GM19468 (cell line): ENCODE results near the gene WIZ.

Source experiments
- ATAC-seq: cut with Tn5 transposase; IDR thresholded peaks from one replicate; pipeline ENCODE4 v1.9.1; 2021; ENCODE audit warnings: mild to moderate bottlenecking, moderate library complexity, moderate number of reproducible peaks; ENCODE audit not compliant: unreplicated experiment; ENCODE audit errors: extremely low read depth

Gene WIZ

DNA sequence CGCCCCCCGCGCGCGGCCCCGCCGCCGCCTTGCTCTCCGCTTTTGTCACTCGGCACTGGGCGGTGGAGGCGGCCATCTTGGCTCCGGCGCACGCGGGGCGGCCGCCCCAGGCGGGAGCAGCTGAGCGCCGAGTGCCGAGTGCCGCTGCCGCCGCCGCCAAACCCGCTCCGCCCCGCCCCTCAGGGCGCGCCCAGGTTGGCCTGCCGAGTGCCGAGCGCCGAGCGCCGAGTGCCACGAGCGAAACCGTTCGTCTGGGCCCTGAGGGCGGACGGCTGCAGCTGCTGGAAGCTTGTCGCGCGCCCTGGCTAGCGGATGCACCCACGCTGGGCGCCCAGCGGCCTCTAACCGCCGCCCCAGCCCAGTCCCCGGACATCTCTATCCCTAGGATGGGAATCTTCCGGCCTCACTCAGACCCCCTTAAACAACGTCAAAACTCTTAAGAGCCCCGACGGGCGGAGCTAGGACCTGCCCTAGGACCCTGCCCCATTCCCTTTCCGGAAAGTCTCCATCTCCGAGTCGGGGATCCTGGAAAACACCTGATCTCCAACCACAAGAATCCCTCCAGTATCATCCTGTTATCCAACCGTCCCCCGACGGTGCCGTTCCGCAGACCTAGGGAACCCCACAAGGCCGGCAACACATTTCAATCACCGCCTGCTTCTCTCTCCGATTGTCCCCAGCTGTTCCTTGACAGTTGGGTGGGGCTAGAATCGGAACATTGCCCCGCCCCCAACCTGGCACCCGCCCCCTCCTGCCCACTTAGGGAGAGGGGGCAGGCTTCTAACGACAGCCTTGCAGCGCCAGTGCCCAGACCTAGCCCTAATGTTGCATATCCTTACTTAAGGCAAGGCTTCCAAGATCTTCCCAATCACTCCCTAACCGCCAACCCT is 16.9 kb downstream of the WIZ start:
- ATAC-seq = no peak

DNA sequence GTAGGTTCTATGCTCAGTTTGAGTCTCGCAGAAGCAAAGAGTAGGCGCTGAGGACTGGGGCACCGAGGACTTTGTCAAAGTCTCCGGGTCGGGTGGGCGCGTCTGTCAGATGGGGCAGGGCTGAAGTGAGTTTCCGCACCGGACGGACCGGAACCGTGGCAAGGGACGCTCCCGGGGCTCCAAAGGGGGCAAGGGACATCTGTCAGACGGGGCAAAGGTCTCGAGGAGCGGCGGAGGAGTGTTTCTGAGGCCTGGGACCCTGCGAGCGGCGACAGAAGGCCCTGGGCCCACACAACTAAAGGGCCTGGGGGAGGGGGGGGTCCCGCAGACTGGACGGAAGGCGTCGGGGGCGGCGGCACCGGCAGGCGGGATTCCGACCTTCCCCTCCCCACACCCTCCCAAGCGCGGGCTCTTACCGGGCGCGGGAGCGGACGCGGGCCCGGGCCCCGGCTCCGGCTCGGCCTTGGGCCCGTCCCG is 17.7 kb downstream of the WIZ start:
- ATAC-seq = no peak

DNA sequence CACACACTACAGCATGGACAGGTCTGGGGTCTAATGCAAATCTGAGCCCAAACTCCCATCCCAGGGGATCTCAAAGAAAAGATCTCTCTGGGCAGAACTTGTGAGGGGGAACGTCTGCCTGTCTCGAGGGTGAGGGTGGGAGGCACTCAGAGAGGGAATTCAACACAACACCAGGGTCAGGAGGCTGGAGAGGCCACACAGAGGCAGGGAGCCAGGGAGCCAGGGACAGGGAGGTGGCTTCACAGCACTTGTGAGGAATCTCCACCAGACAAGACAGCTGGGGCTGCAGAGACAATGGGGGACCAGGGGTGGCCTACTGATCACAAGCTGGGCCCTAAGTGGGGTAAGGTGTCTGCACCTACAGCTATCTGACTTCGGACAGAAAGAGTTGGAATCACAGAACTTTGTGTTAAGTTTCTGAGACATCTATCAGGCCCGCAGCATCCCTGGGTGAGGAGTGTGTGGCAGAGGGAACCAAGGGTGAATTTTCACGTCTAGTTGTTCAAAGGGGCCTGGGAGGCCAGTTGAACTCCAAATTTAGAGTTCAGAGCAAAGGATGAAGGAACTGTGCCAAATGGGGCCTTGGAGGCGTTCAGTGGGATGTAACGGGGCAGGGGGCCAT is 18.2 kb downstream of the WIZ start:
- no peak for ATAC-seq

DNA sequence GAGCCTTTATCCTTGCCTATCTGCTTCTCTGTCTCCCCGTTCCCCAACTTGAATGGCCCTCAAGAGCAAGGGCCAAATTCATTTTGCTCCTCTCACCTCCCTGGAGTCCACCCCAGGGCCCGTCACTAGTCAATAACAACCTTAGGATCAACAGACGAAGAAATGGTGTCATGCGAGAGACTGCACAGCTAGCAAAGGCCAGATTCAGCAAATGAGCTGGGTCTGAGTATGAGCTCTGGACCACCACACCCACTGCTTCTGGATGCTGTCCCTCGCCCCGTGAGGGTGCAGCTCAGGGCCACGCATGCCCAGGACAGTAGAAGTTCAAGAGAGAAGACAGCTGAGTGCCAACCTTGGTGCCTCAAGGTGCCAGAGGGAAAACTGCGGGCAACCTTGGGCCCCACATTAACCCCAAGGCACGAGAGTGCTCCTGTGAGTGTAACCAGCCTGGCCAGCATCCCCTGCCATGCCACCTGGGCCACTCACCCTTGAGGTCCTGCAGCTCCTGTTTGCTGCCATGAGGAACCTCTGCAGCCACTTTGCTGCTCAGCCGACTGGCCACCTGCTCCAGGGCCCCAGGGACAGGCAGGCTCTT is 19.1 kb downstream of the WIZ start:
- ATAC-seq = no peak

DNA sequence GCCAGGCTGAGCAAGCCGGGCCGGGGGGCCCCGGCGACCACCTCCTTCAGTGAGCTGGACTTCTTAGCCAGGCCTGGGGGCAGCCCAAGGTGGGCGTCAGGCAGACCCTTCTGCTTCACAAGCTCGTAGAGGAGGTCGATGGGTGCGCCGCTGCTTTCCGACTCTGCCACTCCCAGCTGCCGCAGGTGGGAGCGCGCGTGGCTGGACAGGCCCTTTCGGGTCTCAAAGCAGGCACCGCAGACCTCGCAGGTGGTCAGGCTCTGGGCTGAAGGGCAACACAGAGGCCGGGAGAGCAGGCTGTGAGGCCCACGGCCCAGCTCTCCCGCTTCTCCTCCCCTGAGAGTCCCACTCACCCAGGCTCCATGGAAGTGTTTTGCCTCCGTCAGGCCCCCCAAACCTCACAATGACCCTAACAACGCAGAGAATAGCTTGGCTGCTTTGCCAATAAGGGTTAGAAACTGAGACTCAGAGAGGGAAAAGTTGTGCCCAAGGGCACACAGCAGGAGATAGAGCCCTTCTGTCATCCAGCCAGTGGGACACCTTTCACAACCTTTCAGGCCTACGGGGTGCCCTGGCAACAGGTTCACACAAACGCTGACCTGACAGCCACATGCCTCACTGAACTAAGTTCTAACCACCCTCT is 19.8 kb downstream of the WIZ start:
- ATAC-seq = no peak

DNA sequence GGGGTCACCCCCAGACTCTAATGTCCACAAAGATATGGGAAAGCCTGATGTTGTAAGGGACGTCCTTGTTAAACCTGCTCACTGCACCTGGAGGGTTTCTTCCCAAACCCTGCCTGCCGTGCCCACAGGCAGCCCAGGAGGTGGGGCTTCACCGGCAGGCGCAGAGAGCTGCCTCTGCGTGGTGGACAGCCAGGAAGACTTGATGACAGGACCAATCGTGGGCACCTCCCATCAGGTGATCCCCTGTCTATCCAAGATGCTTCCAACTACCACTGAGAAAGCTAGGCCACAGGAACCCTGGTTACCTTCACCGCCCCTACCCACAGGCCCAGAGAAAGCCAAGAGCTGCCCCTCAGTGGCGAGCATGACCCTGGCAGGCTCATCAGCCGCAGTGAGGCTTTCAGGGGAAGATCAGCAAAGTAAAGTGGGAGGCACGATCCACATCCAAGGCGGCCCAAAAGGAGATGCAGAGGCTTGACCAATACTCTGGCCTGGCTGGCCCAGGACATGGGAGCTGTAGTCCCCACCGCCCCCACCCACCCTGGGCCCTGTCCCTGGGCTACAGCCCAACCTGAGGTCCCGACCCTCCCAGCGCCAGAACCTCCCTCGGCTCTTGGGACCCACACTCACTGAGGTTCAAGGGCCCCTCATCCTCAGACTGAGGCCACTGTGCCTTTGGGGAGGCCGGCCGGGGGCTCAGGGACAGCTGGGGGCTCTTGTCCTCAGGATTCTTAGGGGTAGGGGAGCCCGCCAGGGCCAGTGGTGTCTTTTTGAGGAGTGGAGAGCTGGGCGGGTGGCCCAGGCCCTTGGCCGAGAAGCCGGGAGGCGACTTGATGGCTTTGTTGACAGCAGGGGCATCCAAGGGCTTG is 20.6 kb downstream of the WIZ start:
- no peak for ATAC-seq

DNA sequence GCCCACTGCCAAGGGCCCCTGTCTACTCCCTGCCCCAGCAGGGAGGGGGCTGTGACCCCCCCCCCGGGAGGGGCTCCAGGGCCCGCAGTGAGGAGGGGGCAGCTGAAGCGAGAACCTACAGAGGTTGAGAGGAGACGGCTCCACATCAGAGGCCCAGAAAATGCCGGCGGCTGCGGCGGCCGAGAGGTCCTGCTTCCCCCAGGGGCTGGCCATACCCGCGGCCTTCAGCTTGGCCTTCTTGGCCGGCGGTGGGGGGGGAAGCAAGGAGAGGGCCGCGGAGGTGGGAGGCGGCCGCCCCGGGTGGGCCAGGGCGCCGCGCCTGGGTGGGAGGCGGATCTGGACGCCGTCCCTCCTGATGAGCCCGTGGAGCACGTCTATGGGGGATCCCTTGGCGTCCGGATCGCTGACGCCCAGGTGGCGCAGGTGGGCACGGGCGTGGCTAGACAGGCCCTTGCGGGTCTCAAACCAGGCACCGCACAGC is 21.7 kb downstream of the WIZ start:
- no peak for ATAC-seq

DNA sequence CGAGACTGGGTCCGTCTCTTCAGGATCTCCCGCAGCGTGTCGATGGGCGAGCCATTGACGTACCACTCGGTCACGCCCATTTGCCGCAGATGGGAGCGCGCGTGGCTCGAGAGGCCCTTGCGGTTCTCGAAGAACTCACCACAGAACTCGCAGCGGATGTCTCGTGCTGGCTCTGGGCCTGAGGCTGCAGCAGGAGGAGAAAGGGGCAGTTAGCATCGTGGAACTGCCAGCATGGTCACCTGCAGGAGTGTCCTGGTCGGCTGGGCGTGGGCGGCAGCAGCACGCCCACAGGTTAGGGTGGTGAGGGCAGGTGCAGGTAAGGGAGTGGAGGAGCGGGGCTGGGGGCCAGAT is 22.4 kb downstream of the WIZ start:
- ATAC-seq = no peak

DNA sequence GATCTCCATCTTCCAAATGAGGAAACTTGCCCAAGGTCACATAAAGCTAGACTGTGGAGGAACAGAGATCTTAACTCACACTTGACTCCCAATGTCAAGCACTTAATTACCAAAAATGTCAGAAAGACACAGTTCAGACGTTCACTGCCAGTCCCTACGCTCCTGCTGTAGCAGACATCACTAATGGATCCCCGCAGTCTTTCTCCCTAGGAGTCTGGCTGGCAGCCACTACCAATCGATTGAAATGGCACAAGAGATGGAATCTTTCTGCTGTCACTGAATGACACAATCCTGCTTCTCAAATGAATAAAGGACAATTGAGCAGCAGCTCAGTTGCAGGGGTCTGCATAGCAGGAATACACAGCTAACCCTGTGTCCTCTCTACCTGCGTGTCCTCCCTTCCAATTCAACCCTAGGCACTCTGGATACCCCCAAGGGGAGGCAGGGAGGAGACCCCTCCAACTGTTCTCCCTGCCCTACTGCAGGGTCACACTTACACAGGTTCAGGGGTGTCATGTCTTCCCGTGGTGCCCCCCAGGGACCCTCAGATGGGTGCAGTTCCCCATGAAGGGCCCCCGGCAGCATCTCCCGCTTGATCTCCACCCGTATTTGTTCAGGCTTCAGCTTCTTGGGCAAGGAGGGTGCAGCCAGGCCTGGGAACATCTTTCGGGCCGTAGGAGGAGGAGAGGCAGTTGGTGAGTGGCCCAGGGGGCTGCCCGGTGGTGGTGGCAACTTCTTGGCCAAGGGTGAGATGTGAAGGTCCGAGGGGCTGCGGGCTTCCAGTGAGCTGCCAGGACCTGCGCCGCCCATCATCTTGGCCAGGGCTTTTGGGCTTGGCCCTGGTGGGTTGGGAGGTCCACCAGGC is 23.0 kb downstream of the WIZ start:
- no peak for ATAC-seq

DNA sequence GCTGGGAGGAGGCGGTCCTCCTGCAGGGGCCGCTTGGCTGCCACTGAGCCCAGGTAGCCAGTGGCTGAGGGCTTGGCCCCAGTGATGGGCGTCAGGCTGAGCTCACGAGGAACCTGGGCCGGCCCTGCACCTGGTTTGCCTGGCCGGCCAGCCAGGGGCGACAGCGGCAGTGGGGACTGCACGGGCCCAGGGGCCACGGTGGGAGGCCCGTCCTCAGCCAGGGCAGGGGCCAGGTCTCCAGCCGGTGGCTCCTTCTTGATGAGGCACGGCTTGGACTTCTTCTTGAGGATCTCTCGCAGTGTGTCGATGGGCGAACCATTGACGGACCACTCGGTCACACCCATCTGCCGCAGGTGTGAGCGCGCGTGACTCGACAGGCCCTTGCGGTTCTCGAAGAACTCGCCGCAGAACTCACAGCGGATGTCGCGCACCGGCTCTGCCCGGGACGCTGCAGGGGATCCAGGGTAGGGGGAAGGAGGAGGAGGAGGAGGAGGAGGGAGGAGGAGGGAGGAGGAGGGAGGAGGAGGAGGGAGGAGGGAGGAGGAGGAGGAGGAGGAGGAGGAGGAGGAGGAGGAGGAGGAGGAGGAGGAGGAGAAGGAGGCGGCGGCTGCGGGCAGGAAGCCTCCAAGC is 24.3 kb downstream of the WIZ start:
- no peak for ATAC-seq

DNA sequence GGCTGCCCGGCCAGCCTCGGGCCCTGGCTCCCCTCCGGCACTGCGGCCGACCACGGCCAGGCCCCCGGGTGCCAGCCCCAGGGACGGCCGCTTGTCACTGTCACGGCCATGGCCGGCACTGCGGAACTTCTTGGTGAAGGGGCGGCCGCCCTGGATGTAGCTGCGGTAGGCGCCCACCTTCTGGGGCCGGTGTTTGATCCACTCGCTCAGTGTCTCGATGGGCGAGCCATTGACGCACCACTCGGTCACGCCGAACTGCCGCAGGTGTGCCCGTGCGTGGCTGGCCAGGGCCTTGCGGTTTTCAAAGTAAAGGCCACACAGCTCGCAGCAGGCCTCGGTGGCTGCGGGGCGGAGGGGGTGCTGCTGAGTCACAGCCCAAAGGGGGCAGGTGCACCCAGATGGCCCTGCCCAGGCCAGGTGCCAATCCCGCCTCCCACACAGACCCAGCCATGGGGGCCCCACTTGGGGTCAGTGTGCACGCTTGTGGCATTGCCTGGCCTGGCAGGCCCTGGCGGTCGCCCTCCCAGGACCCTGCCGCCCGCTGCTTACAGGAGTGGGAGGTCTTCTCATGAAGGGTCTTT is 25.0 kb downstream of the WIZ start:
- ATAC-seq = no peak

DNA sequence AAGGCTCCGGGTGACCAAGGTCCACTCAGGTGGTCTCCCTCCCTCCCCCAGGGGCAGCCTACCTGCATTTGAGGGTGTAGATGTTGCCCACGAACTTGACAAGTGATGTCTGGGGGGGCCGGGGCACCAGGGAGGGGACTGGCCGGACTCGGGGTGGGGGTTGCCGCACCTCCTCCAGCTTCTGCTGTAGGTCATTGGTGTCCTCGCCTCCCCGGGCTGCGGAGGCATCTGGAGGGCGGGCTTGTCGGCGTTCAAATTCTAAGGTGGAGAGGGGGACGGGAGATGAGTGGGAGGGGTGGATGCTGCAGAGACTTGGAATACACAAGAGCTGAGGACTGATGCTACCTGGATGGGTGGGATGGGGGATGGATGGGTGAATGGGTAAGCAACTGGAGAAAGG is 25.6 kb downstream of the WIZ start:
- no peak for ATAC-seq

DNA sequence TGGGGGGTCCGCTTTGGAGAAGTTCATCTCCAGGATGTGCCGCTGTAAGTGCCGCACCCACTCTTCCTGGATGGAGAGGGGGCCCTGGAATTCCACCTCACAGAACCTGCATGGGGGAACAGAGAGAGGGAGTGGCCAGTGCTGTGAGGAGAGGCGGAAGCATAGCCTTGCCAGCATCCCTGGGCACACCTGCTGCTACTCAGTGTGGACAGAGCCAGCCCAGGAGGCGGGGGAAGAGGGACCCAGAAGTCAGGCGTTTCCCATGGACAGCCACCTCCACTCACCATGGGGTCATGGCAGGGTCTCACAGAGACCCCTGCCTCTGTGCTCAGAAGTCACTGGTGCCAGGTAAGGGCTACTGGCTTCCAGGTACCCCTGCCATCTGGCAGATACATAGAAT is 26.6 kb downstream of the WIZ start:
- no peak for ATAC-seq

DNA sequence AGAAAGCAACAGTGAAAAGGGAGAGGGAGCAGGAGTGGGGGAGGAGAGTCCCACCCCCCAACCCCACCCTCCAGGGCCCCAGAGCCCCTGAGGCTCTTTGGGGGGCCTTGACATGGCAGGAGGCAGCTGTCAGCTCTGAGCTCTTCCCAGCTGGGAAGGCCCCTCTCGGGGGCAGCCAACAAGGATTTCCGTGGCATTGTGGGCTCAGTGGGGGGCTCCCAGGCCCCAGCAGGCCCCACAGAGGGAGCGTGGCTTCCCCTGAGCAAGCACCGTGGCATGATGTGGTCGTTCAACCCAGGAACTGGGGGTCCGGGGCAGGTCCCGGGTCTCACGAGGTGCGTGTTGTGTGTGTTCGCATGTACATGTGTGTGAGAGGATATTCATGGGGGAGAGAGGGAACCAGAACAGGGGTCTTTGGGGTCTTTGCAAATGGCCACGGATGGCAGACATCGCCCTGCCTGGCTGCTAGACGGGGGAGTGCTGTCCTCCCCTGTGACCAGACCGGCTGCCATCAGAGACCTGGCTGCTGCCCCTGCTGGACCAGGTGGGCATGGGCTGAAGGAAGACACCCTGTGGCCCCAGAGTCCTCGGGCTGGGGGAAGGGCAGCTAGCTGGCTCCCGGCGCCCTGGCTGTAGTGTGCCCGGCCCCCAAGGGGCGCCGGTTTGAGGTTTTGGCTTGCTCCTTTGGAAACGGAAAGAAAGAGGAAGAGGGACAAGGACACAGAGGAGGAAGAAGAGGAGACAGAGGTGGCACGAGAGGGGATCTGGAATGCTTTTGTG is 27.3 kb downstream of the WIZ start:
- ATAC-seq = no peak

DNA sequence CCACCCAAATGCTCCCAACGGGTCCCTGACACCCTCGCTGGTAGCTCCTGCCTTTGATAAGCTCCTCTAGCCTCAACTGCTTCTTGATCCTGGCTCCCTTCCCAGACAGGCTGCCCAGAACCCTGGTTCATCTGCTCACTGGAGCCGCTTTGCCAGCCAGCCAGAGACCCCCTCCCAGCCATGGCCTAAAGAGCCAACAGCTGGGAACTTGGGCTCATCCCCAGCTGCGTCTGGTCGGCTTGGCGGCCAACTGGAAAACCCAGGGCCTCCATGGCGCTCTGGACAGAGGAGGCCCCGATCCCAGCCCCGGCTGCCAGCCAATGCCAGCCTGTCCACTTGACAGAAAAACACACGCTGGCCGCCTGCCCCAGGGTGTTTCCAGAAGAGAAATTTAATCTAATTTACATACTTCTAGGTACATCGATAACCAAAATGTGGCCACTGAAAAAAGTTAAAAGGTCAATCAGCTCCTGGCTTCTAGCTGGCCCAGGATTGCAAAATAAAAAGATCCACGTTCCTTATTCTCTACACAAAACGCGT is 28.0 kb downstream of the WIZ start:
- no peak for ATAC-seq

DNA sequence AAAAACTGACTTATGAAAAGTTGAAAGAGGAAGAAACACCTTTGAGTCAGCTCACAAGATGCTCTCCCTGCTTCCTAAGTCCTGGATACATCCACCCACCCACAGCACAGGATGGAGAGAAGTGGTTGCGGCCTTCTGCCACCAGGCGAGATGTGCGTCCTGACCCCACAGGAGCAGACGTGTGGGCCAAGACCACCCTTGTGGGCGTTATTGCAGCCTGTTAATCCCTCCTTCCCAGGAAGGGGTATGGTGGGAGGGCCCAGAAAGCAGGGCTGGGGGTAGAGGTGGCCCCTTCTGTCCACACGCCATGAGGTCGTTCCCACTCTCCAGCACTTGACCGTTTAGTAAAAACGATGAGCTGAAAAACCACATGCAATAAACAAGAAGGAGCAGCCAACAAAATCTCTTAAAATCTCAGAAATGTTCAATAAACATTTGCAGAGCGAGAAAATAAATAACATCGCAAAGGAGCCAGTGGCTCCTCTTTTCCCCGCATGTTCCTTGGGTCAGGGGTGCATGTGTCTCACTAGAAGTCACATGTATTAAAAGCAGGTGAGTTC is 28.5 kb downstream of the WIZ start:
- no peak for ATAC-seq
